GM18873 (cell line): ENCODE data around the gene IL23R.
"Not testable (repeated sequence)": the region's sequence is repeated elsewhere in the genome, so short reads cannot be mapped to it uniquely, and the experiment has no call there.

ENCODE experiments used
- ATAC-seq: cut with Tn5 transposase; IDR thresholded peaks from one replicate; pipeline ENCODE4 v1.9.1; 2021; ENCODE audit warnings: mild to moderate bottlenecking, moderate library complexity, moderate number of reproducible peaks; ENCODE audit not compliant: unreplicated experiment, low FRiP score

The IL23R gene, protein sequence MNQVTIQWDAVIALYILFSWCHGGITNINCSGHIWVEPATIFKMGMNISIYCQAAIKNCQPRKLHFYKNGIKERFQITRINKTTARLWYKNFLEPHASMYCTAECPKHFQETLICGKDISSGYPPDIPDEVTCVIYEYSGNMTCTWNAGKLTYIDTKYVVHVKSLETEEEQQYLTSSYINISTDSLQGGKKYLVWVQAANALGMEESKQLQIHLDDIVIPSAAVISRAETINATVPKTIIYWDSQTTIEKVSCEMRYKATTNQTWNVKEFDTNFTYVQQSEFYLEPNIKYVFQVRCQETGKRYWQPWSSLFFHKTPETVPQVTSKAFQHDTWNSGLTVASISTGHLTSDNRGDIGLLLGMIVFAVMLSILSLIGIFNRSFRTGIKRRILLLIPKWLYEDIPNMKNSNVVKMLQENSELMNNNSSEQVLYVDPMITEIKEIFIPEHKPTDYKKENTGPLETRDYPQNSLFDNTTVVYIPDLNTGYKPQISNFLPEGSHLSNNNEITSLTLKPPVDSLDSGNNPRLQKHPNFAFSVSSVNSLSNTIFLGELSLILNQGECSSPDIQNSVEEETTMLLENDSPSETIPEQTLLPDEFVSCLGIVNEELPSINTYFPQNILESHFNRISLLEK

DNA sequence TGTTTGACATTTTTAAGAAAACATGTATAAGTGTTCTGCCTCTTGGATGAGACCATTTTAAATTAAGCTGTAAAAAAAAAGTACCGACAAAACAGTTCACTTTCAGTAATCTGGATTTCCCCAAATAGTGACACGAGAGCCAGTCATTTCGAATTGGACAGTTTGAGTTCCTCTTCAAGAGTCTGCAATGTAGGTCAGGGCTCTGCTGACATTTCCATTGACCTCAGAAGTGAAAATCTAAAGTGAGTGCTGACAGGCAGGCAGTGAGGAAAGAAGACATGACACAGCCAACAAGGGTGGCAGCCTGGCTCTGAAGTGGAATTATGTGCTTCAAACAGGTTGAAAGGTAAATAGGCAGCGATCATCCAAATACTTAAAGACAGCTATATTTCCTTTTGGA is at the start of gene IL23R:
Gene IL23R (plus strand): TSS at position 259 of the 400 bp plus-strand sequence. CDS start 1,667 bp downstream, outside the sequence.
- ATAC-seq, result peak; percentile 83

DNA sequence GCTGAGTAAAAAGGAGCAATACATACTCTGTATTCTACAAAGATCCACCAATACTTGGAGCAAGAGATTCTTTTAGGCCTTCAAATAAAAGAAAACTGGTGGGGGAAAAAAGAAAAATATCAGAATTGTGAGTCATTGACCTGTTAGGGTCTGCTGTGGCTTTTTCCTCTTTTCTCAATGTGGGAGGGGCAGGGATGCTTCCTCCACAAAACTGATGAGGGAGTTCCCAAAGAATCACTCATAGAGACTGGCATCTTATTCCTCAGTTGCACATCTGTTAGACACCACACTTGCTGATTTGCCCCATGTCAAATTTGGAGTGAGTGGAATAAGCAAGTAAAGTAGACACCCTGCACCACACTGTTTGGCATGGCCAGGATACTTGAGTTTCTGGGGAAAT is 48.1 kb upstream of the IL23R start:
- ATAC-seq, result no peak

DNA sequence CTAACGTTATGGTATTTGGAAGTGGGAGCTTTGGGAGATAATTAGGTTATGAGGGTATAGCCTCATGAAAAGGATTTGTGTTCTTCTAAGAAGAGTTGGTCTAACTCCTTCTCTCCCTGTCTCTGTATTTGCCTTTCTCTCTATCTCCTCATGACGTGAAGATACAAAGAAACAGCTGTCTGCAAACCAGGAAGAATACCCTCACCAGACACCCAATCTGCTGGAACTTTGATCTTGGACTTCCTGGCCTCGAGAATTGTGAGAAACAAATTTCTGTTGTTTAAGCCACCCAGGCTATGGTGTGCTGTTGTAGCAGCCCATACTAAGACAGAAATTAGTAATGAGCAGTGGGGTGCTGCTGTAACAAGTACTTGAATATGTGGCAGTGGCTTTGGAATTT is 47.6 kb upstream of the IL23R start:
- ATAC-seq, result no peak

DNA sequence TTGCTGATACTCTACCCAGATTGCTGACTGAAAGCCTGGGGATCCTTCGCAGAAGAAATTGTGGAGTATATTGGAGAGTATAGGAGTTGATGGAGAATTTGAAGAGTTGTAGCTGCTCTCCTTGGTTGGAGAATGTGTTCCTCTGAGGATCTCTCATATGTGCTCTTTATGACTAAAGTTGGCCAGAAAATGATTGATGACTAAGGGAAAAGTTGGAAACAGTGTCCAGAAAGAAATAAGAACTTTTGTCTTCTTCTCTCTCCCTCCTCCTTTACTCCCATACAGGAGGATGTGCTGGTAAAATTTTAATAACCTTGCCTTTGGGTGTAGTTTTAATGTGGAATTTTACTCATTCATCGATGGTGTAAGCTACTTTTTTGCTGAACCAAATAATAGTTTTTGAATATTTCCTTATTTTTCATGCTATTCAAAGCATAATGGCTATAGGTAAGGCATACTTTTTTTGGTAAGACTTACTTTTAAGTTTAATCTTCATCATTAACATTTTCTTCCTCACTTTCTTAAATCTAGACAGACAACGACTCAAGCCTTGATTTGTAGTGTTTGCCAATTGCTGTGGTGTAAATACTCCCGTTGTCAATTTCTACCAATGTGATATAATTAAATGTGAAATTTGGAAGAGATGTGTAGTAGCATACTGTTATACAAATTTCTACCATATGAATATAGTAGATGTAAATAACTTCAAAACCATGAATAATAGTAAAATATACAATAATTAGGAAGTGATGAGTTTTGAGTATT is 45.2 kb upstream of the IL23R start:
- no peak for ATAC-seq

DNA sequence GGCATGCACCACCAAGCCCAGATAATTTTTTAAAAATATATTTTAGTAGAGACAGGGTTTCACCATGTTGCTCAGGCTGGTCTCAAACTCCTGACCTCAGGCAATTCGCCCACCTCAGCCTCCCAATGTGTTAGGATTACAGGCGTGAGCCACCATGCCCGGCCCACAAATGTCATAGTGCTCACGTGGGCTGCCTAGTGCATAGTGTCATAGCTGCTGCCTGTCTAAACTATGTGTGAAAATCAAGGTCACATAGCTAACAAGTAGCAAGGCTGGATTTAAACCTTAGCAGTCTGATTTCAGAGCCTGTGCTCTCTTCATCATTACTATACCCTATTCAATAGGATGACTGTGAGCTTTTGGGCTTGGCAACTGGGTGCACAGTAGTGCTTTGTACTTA is 41.8 kb upstream of the IL23R start:
- no peak for ATAC-seq

DNA sequence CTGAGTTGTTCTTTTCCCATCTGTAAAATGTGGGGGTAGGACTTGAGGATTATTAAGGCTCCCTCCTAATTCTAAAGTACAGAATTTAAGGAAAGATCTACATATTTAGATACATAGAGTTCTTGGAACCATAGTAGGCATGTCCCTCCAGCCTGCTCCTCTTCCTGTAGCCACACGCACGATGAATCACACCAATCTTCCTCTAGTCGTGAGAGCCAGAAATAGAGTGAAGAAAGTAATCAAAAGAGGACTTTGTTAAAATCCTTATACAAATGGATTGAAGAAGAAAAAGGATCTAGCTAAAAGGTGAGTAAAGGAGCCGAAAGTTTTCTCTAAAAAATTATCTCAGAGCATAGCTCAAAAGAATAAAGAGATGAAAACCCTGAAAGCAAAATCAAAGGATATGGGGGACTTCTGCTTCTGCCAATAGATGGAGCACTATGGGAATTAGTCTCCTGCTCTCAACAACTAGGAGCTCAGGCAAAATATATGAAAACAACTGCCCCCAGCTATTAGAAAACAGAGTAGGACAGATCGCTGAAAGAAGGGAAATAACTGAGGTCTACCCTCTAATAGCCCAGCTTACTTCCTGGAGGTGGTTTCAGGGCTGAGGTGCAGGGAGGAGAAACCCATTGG is 40.0 kb upstream of the IL23R start:
- ATAC-seq, result no peak

DNA sequence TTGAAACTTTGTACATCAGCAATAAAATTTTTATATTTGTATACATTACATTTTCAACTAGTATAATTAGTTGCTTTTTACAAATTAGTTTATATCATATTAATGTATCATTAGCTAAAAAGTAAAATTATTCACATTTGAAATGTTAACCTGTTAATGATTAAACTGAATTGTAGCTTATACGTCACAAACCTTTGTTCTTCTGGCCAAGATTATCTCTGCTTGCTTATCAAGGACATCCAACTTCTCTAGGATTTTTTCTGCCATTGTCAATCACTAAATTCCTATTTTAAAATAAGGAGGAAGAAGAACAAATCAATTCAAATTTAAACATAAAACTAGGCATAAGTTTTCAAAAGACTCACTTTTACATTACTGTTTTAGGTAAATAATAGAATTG is 39.3 kb upstream of the IL23R start:
- ATAC-seq, result no peak

DNA sequence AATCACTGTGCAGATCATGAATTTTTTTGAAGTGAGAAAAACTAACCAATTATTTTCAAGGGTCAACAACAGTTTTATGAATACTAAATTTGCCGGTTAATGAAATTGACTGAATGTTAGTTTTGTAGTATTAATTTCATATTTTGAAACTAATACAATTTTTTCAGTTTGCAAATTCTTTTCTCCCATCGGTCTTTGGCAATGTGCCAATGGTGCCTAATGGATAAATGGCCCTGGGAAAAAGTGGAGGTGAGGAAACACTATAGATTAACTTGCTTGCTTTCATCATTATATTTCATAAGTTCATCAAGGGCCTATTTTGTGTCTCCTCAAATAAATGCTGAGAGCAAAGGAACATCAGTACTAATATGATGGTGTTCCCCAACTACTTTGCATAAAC is 35.6 kb upstream of the IL23R start:
- ATAC-seq, result no peak

DNA sequence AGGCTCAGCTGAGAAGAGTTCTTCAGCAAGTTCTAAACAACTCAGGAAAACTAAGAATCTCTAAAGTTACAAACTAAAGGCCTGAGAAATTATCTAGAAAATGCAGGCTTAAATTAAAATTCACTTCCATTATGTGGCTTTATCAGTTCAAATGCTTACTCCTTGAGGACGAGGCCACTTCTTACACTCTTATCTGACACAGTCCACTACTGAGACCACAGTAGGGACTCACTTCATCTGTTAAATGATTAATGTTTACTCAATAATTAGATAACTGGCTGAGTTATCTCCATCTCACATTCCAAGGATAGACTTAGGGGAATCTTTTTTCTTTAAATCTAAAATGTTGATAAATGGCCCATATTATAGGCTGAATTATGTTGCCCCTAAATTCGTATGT is 33.1 kb upstream of the IL23R start:
- ATAC-seq, result no peak

DNA sequence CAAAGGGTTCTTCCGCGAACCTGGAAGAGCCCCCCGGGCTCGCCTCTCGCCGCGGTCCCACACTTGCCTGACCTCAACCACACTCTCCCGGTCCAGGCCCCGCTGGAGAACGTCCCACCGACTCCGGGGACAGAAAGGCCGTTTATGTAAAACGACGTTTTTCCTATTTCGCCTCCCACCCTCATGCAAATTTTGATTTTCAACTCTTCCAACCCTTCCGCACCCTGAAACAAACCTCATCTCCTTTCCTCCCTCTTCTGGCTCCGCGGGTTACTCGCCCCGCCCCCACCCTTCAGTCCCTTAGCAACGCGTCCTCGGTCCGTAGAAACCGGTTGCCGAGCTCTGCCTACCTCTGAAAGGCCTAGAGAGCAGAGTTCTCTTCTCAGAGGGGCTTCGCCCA is 31.6 kb upstream of the IL23R start, which contains the start of gene C1orf141:
Gene C1orf141 (minus strand): TSS at position 276 of the 400 bp plus-strand sequence. CDS start 7,730 bp downstream, outside the sequence.
- no peak for ATAC-seq

DNA sequence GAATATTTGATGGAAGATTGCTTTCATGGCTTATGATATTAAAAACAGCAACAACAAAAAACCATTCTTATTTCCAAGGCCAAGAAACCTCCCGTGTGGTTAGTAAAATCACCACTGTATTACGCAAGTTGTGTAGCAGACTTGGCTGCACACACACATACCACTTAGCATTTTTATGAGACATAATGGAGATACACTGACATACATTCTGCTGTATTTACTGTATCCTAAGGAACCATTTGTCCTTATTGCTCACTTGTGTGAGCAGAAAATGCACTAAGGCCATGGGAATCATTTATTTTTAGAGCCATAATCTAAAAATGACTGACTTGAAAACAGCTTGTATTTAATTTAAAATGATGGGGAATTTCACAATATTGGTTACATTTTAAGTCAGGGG is 30.9 kb upstream of the IL23R start:
- no peak for ATAC-seq

DNA sequence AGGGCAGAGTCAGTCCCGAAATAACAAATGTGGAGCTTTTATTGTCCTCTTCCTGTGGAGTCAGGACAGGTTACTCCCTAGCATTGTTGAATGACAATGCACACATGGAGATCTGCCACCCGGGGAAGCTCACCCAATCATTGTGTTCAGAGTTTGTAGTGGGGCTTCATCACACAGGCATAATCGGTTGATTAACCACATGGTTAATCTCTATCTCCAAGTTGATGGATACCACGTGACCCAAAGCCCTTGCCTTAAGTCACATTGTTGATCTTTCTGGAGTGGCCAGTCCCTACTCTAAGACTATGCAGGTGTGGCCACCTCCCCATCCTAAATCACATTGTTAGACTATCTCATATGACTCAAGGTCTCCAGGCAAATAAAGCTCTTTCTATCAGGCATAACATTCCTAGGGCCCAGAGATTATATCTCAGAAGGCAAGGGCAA is 28.9 kb upstream of the IL23R start:
- ATAC-seq, result no peak

DNA sequence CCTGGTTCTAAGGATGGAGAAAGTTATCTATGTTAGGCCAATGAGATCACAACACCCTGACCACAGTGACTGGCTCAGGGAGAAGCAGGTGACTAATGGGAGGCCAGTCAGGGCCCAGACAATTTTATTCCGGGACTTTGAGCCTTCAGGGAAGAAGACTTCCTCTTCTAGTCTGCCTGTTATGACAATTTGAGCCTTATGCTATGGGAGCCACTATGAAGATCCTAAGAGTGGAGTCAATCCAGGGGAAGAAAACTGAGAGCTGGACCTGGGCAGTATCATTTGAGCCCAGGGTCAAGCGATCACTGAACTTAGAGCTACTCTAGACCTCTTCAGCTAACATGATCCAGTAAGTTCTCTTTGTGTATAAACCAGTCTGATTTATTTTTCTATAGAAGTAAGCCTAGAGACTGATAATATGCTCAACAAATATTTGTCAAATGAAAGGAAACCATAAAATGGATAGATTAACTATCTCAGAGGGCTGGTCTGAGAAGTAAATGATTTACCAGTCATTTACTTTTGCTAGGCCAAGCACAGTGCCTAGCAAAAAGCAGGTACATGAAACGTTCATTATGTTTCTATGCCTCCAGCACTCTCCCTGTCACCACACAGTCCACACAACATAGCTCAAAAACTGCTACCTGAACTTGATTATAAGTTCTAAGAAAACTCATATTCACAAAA is 27.3 kb upstream of the IL23R start:
- ATAC-seq, result no peak

DNA sequence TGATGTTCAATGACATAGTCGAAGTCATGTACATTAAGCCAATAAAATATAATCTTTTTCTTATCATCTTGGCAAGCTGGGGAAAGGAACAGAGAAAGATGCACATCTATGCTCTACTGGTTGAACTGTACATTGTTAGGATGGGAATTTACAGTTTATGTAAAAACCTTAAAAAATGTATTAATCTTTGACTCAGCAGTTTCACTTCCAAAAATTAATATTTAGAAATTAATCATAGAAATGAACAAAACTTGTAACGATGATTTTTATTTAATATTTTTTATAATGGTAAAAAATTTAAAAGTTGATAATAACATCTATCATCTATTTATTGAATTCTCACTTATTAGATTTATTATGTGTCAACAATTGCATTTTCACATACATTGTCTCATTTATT is 25.8 kb upstream of the IL23R start:
- no peak for ATAC-seq

DNA sequence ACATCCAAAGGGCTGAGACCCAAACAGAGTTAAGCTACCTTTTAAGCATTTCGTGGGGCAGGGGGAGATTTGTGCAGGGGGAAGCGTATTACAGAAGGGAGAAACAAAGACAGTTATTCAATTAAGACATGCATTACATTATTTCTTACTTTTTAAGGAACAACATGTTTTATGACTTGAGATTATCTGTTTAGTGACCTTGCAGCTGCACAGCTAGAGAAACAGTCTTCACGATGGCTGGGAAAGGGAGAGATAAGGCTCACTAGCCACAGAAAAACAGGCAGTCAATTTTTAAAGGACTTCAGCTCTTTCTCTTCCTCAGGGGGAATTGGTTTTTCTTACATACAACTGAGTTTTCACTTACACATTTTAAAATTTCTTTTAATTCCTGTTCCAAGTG is 24.4 kb upstream of the IL23R start:
- not testable (repeated sequence) for ATAC-seq

DNA sequence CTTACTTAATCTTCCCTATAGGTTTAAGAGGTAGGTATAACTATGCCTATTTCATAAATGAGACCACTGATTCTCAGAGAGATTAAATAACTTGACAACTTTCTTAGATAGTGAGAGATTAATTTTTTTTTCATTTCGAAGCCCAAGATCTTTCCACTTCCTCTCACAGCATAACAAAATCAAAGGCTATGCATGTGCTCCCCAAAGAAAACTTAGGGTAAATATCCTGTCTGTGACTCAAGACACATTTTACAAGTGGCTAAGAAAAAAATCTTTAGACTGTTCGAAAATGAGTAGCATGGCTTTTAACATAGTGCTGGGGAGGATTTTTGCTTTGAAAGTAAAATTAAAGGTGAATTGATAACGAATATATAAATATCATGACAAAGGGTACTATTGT is 23.3 kb upstream of the IL23R start:
- no peak for ATAC-seq

DNA sequence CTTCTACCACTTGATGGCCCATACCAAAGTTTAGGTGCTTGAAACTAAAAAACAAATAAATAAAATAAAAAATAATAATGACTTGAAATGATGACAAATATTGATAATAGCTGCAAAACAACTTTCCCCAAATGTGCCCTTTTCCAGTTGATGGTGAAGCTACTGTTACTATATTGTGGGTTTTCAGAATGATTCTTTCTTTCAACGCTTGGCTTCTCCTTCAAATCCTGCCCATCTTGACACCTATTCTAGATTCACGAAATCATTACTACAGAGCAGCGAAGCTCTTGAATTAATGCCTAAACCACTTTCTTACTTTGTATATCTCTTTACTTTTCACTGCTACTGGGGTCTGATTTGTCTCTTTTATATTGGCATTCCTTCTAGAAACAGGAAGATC is 22.3 kb upstream of the IL23R start:
- no peak for ATAC-seq

DNA sequence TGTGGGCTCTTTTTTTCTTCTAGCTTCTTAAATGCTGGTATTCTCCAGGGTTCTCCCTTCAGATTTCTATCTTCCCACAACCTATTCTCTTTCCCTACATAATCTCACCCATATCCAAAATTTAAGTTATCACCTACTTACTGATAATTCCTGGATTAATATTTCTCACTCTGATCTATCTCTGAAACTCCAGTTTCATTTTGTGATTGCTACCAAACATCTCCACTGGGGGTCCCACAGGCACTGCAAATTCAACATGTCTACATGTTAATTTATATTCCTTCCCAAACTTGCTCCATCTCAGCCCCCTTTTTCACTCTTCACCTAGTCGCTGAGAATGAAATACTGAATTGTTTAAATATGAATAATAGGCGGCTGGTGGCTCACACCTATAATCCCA is 21.6 kb upstream of the IL23R start:
- no peak for ATAC-seq

DNA sequence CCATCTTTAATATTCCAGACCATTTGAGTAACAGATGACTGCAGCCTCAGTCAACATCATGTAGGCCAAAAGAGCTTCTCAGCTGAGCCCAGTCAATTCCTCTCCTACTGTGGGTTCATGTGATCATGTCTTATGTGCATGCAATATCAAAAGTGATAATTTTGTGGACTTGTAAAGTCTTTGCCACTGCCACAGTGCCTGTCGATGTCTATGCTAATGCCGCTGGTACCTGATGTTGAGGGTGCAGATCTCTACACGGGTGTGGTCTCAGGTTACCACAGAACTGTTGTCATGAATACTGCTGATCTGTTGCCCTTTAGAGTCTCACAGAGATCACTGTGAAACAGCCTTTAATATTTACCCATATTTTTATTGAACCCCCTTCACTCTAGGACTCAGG is 20.2 kb upstream of the IL23R start:
- ATAC-seq, result no peak

DNA sequence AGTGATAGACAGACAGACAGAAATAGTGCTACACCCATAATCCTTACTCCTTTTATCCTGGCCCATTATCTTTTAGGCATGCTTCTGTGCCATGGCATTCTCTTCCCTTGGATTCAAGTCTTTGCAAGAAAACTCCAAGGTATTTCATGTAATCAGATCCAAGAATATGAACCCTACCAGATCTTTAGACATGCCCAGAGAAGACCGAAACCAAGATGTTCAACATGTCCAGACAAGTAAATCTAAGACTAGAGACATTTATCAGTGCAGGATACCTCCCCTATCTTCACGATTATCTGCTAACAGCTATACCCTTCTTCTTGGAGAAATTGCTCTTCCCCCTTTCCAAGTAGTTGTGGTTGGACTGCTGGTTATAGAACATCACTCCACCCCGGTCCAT is 19.7 kb upstream of the IL23R start:
- ATAC-seq, result no peak
